Measurements from ENCODE around the gene STXBP1.

DNA sequence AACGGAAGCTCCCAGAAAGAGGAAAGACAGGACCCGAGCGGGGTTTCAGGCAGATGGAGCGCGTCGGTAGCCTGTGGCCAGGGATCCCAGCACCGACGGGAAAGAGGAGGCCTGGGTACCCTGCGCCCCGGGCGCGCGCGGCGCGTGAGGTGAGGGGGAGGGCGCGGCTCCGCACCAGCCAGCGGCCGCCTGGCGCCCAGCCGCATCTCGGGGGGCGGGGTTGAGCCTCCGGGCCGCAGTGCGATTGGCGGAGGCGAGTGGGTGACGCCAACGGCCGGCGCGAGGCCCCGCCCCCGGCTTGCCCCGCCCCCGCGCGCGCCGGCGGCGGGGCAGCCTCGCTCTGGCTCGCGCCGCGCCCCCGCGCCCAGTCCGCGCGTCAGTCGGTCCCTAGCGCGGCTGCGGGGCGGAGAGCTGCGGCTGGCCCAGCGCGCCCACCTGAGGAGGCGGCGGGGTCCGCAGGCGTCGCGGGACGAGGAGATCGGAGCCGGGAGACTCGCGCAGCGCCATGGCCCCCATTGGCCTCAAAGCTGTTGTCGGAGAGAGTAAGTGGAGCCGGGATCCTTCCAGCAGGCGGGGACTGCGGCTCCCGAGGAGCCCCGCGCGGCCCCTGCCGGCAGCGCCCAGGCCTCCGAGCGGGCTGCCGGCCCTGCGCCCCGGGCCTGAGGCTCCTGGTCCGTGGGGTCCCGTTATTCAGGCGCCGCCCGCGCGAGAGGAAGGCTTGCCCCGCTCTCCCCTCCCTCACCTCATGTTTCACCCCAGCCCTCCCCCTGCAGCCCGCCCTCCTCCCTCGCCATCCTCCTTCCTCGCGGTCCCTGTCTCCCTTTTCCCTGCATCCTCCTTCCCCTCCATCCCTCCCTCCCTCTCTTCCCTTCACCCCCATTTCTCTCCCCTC, at the start of gene STXBP1:
- TF ChIP-seq EP300 (IDR thresholded peaks at IDR 0.05) (no peak), POLR2AphosphoS5 (IDR thresholded peaks at IDR 0.05) (peak; percentile 86 to 94 (median 90))
